Activated CD8-positive, alpha-beta memory T cell treated with anti-CD3 and anti-CD28 coated beads, Interleukin-2, amount 50 U/mL, for 1 hour (primary cell): ENCODE measurements around the gene API5.

ENCODE experiments used
- DNase-seq: peaks from one replicate; pipeline ENCODE4 v3.0.0-alpha.2; 2020; ENCODE audit errors: extremely low read depth

Gene API5

GRCh38 chr11:43359422-43359818 lies 47.6 kb downstream of the API5 start:
- DNase-seq = no peak

- DNase-seq = no peak
Measured at GRCh38 chr11:43360361-43361032, 48.7 kb downstream of the API5 start.

- DNase-seq = no peak
Measured at GRCh38 chr11:43366677-43367076, 54.9 kb downstream of the API5 start.

GRCh38 chr11:43367382-43368178 lies 55.8 kb downstream of the API5 start:
- DNase-seq = no peak

GRCh38 chr11:43376065-43376464 lies 64.3 kb downstream of the API5 start:
- DNase-seq = no peak

GRCh38 chr11:43376594-43376993 lies 64.8 kb downstream of the API5 start:
- no peak for DNase-seq

GRCh38 chr11:43377389-43377788 lies 65.6 kb downstream of the API5 start:
- no peak for DNase-seq

- DNase-seq = no peak
Measured at GRCh38 chr11:43378897-43379296, 67.1 kb downstream of the API5 start.

- DNase-seq = no peak
Measured at GRCh38 chr11:43381802-43382201, 70.0 kb downstream of the API5 start.

- no peak for DNase-seq
Measured at GRCh38 chr11:43382614-43383013, 70.8 kb downstream of the API5 start.

- DNase-seq = no peak
Measured at GRCh38 chr11:43384393-43384792, 72.6 kb downstream of the API5 start.

- no peak for DNase-seq
Measured at GRCh38 chr11:43392713-43393112, 80.9 kb downstream of the API5 start.

GRCh38 chr11:43393765-43394355 lies 82.1 kb downstream of the API5 start:
- no peak for DNase-seq
